ENCODE measurements around the gene CAPZA1. TPM values are rescaled to one million over a fixed set of nuclear protein-coding genes. Genes with fewer than 3 reads are reported as not detected.

The CAPZA1 gene
- polyA plus RNA-seq, 1 donor from 2014 or later: 82.2 TPM

DNA sequence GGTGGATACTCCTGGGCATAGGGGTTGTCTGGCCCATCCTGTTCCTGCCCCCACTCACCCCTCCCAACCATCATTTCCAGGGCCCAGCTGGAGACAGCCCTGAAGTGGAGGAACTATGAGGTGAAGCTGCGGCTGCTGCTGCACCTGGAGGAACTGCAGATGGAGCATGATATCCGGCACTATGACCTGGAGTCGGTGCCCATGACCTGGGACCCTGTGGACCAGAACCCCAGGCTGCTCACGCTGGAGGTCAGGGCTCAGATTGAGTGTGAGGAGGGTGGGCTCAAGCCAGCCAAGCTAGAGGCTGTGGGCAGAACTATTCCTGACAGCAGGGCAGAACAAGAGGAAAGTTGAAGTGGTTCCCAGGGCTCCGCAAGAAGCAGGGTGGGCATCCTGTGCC lies 73.0 kb downstream of the CAPZA1 start:
- Histone ChIP-seq H3K4me3 (ENCODE audit: low read length) (no peak overlapping the region), H3K27me3 (ENCODE audit: insufficient read depth, low read depth, low read length) (no peaks in the 10 kb centered on the region), H3K9me3 (ENCODE audit: low read length) (no peaks in the 10 kb centered on the region), H3K36me3 (ENCODE audit: insufficient read depth, low read length) (no peaks in the 10 kb centered on the region), H3K9ac (ENCODE audit: low read length) (no peak overlapping the region), H2AFZ (ENCODE audit: low read depth, low read length) (no peak overlapping the region), H3F3A (ENCODE audit: insufficient read depth, low read length, poor library complexity, severe bottlenecking) (no peaks in the 10 kb centered on the region), H3K4me2 (ENCODE audit: low read length) (no peak overlapping the region), H3K9me2 (ENCODE audit: insufficient read depth, low read length) (no peaks in the 10 kb centered on the region), H3K27ac (ENCODE audit: low read length) (no peak overlapping the region), H3K79me2 (replicated peaks; ENCODE audit: insufficient read depth, low read length) (no peaks in the 10 kb centered on the region), H4K20me1 (ENCODE audit: insufficient read depth) (no peaks in the 10 kb centered on the region)
- no peak for TF ChIP-seq EP300 (conservative IDR thresholded peaks at IDR 0.05; ENCODE audit: poor library complexity, severe bottlenecking)
- no peak for TF ChIP-seq POLR2AphosphoS5 (IDR thresholded peaks at IDR 0.05)
- TF ChIP-seq REST (IDR thresholded peaks at IDR 0.05; ENCODE audit: borderline replicate concordance): no peak
- TF ChIP-seq SMC3 (conservative IDR thresholded peaks at IDR 0.05; ENCODE audit: poor library complexity): no peak
- TF ChIP-seq RAD21 (conservative IDR thresholded peaks at IDR 0.05): no peak
- TF ChIP-seq EZH2 (IDR thresholded peaks at IDR 0.05; ENCODE audit: borderline replicate concordance, insufficient read depth, low read length, poor library complexity, severe bottlenecking): no peak
- TF ChIP-seq, protein P1, sequence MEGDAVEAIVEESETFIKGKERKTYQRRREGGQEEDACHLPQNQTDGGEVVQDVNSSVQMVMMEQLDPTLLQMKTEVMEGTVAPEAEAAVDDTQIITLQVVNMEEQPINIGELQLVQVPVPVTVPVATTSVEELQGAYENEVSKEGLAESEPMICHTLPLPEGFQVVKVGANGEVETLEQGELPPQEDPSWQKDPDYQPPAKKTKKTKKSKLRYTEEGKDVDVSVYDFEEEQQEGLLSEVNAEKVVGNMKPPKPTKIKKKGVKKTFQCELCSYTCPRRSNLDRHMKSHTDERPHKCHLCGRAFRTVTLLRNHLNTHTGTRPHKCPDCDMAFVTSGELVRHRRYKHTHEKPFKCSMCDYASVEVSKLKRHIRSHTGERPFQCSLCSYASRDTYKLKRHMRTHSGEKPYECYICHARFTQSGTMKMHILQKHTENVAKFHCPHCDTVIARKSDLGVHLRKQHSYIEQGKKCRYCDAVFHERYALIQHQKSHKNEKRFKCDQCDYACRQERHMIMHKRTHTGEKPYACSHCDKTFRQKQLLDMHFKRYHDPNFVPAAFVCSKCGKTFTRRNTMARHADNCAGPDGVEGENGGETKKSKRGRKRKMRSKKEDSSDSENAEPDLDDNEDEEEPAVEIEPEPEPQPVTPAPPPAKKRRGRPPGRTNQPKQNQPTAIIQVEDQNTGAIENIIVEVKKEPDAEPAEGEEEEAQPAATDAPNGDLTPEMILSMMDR (IDR thresholded peaks at IDR 0.05; ENCODE audit: poor library complexity, severe bottlenecking): no peak
- TF ChIP-seq TAF1 (IDR thresholded peaks at IDR 0.05; ENCODE audit: low read depth): no peak
- TF ChIP-seq MXI1 (conservative IDR thresholded peaks at IDR 0.05; ENCODE audit: poor library complexity, severe bottlenecking): no peak

GRCh38 chr1:112693821-112694220 lies 74.2 kb downstream of the CAPZA1 start:
- Histone ChIP-seq H3K9me3 (ENCODE audit: low read length) (no peaks in the 10 kb centered on the region), H3K9ac (ENCODE audit: low read length) (no peak overlapping the region), H3K27me3 (ENCODE audit: insufficient read depth, low read depth, low read length) (no peaks in the 10 kb centered on the region), H3K79me2 (replicated peaks; ENCODE audit: insufficient read depth, low read length) (no peaks in the 10 kb centered on the region), H3F3A (ENCODE audit: insufficient read depth, low read length, poor library complexity, severe bottlenecking) (no peaks in the 10 kb centered on the region), H3K4me3 (ENCODE audit: low read length) (no peak overlapping the region), H4K20me1 (ENCODE audit: insufficient read depth) (no peaks in the 10 kb centered on the region), H3K27ac (ENCODE audit: low read length) (no peak overlapping the region), H3K36me3 (ENCODE audit: insufficient read depth, low read length) (no peaks in the 10 kb centered on the region), H3K9me2 (ENCODE audit: insufficient read depth, low read length) (no peaks in the 10 kb centered on the region), H3K4me2 (ENCODE audit: low read length) (no peak overlapping the region), H2AFZ (ENCODE audit: low read depth, low read length) (no peak overlapping the region)
- TF ChIP-seq, protein P1 (IDR thresholded peaks at IDR 0.05; ENCODE audit: poor library complexity, severe bottlenecking): no peak
- TF ChIP-seq POLR2AphosphoS5 (IDR thresholded peaks at IDR 0.05): no peak
- TF ChIP-seq SMC3 (conservative IDR thresholded peaks at IDR 0.05; ENCODE audit: poor library complexity): no peak
- no peak for TF ChIP-seq TAF1 (IDR thresholded peaks at IDR 0.05; ENCODE audit: low read depth)
- no peak for TF ChIP-seq MXI1 (conservative IDR thresholded peaks at IDR 0.05; ENCODE audit: poor library complexity, severe bottlenecking)
- no peak for TF ChIP-seq EZH2 (IDR thresholded peaks at IDR 0.05; ENCODE audit: borderline replicate concordance, insufficient read depth, low read length, poor library complexity, severe bottlenecking)
- no peak for TF ChIP-seq REST (IDR thresholded peaks at IDR 0.05; ENCODE audit: borderline replicate concordance)
- TF ChIP-seq EP300 (conservative IDR thresholded peaks at IDR 0.05; ENCODE audit: poor library complexity, severe bottlenecking): no peak
- no peak for TF ChIP-seq RAD21 (conservative IDR thresholded peaks at IDR 0.05)

All from neural cell (in vitro differentiated cells).